GM18867 (cell line): Measurements from ENCODE around the gene MYO1D.
"Not testable (repeated sequence)": the region's sequence is repeated elsewhere in the genome, so short reads cannot be mapped to it uniquely, and the experiment has no call there.

ENCODE experiments used
- ATAC-seq: cut with Tn5 transposase; IDR thresholded peaks from one replicate; pipeline ENCODE4 v1.9.1; 2021; ENCODE audit warnings: mild to moderate bottlenecking, moderate library complexity; ENCODE audit not compliant: unreplicated experiment

MYO1D gene

DNA sequence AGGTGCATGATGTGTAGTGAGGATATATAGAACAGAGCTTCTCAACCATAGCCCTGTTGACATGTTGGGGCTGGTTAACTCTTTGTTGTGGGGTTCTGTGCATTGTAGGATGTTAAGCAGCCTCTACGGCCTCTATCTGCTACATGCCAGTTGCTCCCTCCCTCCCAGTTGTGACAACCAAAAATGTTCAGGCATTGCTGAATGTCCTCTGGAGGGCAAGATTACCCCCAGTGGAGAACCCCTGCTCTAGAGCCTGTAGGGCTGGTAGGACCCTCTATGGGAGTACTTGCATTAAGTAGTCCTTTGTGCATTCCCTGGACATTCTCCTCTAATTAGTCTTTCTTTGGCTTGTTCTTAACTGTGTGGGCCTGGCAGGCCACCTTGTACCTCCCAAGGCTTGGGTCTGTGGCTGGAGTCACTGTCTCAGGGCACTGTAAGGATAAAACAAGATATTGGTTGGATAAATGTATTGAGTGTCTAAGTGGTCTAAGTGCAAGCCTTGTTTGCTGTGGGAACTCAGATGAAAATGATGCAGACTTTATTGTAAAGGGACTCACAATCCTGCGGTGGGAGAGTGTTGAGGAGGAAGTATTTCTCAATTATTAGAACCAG lies 19.8 kb upstream of the MYO1D start:
- no peak for ATAC-seq

GRCh38 chr17:32894245-32894644 lies 17.3 kb upstream of the MYO1D start:
- no peak for ATAC-seq

- ATAC-seq: not testable (repeated sequence)
Observed at GRCh38 chr17:32887410-32887809, 10.5 kb upstream of the MYO1D start.

- not testable (repeated sequence) for ATAC-seq
Observed at GRCh38 chr17:32886951-32887350, 10.0 kb upstream of the MYO1D start.

- no peak for ATAC-seq
Observed at GRCh38 chr17:32882734-32883133, 5.8 kb upstream of the MYO1D start.

DNA sequence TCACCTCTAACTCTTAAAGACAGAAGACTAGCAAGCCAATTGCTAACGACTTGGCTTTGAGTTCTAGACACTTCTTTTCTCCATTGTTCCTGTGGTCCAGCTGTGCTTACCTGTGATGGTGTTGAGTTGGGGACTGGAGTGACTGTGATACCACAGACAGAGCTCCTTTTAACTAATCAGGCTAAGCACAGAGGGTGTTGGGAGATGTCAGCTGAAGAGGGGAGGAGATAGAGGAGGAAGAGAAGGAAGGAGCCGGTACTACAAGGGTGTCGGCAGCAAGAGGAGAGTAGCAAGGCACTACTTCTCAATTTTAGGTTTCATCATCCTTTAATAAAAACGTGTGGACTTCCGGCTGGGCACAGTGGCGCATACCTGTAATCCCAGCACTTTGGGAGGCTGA lies 5.1 kb upstream of the MYO1D start:
- ATAC-seq: no peak

DNA sequence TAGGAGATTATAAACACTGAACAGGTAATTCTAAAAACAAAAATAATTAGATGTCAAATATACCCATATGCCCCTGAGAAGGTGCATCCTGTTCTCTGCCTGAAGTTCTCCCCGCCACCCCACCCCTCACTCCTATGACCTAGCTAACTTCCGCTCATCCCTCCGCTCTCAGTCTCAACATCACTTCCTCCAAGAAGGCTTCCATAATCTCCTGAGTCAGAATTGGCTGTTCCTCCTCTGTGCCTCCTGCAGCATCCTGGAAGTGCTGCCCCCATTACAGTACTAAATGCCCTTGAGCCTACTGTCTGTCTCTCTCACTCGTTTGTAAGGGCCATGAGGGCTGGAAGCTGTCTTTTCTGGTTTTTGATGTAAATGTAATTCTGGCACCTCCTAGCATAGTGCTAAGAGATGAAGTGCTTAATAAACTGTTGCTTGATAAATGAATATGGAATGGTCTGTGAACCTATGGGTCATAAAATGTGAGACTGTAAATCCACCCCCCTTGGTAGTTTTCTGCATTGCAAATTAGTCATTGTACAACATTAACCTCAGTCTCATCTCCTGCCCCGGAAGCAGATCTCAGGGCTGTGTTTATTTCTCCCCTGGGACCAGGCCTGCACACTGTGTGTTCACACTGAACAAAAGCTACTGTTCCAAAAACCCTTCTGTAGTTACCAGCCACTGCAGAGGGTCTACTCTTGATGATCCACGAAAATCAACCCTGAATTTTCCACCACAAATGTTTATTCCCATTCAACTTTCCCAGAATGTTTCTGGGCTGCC lies 3.9 kb upstream of the MYO1D start:
- no peak for ATAC-seq

- no peak for ATAC-seq
Observed at GRCh38 chr17:32879134-32879533, 2.2 kb upstream of the MYO1D start.

- no peak for ATAC-seq
Observed at GRCh38 chr17:32878211-32878610, 1.3 kb upstream of the MYO1D start.

- ATAC-seq: peak; percentile 90
Observed at GRCh38 chr17:32877164-32877764, 340 bp upstream of the MYO1D start.

- ATAC-seq: no peak
Observed at GRCh38 chr17:32875923-32876416, 954 bp downstream of the MYO1D start.

- ATAC-seq: no peak
Observed at GRCh38 chr17:32875230-32875917, 1.6 kb downstream of the MYO1D start.

GRCh38 chr17:32873114-32873513 lies 3.8 kb downstream of the MYO1D start:
- no peak for ATAC-seq

- ATAC-seq: no peak
Observed at GRCh38 chr17:32871746-32872145, 5.2 kb downstream of the MYO1D start.

GRCh38 chr17:32870969-32871368 lies 6.0 kb downstream of the MYO1D start:
- no peak for ATAC-seq

DNA sequence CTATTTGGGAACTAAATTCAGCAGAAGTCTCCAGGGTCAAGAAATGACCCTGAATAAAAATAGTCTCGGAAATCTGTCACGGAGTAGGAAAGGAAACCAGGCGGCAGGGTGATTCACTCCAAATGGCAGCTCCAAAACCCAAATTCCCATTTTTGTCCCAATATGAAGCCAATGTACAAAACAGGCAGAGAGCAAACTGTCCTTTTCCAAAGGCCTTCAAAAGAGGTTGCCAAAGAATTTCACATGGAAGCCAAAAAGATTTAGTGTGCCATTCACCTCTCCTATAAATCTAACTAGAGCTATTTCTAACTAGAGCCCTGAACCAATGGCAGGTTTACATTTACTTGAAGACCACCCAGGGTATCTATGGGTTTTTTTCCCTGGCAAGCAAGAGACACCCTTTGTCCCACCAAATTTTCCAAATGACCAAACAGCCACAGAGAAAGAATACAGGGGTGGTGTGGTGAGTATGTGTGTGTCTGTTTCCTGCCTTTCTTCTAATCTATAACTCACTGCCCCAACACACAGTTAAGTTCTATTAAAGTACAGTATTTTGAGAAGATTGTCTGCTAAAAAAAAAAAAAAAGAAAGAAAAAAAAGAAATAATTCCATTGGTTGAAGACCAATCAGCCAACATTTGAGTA lies 6.8 kb downstream of the MYO1D start:
- ATAC-seq: no peak

DNA sequence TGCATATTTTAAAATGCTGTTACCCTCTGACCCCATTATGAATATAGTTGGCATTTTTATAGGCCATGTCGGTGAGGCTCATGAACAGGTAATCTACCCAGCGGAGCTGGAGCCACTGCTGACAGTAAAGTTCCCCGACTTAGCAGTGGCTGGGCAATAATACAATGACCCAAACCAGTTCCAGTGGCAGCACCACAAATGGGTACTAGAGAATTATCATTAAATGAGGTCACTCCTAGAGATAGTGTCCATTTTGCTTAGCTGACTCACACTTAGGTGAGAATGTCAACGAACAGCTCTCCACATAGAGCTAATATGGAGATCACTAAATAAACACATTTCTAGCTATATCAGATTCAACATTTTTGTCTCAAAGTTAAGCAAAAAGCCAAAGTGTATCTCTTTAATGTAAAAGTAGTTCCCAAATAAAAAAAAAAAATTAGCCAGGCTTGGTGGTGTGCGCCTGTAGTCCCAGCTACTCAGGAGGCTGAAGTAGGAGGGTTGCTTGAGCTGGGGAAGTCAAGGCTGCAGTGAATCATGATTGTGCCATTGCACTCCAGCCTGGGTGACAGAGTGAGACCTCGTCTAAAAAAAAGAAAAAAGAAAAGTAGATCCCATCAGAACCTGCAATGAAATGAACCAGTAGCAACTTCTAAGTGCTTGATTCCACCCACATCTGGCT lies 7.4 kb downstream of the MYO1D start:
- no peak for ATAC-seq

- no peak for ATAC-seq
Observed at GRCh38 chr17:32865141-32865540, 11.8 kb downstream of the MYO1D start.

DNA sequence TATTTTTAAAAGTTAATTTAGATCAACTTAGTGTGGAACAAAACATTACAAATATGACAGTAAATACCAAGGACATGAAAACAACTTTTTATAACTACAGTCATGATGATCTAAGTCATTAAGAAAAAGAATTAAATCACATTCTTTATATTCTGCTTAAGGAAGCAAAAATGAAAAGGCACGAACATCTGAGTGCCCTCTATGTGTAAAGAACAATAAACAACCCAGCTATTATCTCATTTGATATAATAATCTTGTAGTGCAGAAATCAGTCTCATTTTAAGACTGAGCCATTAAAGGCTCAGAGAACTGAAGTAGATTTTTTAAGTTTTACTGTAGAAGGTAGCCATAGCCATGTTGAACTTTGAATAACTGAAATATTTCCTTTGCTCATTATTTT lies 13.4 kb downstream of the MYO1D start:
- ATAC-seq: no peak

DNA sequence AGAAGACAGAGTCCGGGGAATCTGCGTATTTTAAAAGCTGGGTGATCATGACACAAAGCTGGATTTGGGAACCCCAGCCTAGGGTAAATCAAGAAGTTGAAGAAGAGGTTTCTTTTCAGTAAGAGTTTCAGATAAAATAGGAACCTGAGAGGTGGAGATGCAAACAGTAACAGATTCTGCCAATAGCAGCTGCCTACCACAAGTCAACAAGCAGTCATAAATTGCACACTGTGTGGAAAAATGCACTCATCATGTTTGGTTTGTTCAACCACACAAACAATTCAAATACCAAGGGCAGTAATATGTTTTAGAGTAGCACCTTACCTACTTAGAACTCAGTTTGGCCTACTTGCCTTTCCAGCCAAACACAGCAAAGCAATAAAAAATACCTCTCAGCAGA lies 14.0 kb downstream of the MYO1D start:
- no peak for ATAC-seq
